Gastrocnemius medialis (tissue), 4 donors: Measurements from ENCODE around the gene SPANXN2.

Experiments
- POLR2A ChIP-seq, 2 donors: fragments of 450-650 bp; IDR thresholded peaks; one replicate each; pipeline ENCODE4 v1.6.1; 2017; ENCODE audit warnings: antibody characterized with exemption in 2 of 2, mild to moderate bottlenecking in 2 of 2, moderate library complexity in 2 of 2
- TF ChIP-seq, protein P1 (sequence below), 5 experiments: fragments of 450-650 bp in 3 of 5; fragments of 200-600 bp in 2 of 5; sonication (generic) in 2 of 5; IDR thresholded peaks in 4 of 5; conservative IDR thresholded peaks in 1 of 5; 1 replicate in 4 of 5; 2 replicates in 1 of 5; pipeline ENCODE4 v1.5.1; 2016 to 2019; ENCODE audit warnings: antibody characterized with exemption in 5 of 5, mild to moderate bottlenecking in 3 of 5, moderate library complexity in 3 of 5

DNA sequence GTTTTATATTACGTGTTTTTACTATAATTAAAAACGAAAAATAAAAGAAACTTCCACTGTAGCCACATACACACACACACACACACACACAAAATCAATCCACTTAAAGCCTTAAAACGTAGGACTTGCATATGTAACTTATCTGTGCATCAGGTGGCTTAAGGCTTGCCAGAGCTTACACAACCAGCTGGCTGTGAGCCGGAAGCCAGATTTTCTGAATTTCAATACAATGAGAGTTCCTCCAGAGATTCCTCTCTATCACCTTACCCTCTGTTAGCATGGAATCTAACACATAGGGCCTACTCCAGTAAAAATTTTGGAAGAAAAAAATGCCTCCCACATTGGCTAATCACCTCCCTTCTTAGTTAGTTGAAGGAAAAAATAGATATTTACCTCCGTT is 56.8 kb downstream of the SPANXN2 start:
- TF ChIP-seq, protein P1, sequence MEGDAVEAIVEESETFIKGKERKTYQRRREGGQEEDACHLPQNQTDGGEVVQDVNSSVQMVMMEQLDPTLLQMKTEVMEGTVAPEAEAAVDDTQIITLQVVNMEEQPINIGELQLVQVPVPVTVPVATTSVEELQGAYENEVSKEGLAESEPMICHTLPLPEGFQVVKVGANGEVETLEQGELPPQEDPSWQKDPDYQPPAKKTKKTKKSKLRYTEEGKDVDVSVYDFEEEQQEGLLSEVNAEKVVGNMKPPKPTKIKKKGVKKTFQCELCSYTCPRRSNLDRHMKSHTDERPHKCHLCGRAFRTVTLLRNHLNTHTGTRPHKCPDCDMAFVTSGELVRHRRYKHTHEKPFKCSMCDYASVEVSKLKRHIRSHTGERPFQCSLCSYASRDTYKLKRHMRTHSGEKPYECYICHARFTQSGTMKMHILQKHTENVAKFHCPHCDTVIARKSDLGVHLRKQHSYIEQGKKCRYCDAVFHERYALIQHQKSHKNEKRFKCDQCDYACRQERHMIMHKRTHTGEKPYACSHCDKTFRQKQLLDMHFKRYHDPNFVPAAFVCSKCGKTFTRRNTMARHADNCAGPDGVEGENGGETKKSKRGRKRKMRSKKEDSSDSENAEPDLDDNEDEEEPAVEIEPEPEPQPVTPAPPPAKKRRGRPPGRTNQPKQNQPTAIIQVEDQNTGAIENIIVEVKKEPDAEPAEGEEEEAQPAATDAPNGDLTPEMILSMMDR (IDR thresholded peaks at IDR 0.05 in 4 of 5, conservative IDR thresholded peaks at IDR 0.05 in 1 of 5) = no peak
- no peak for TF ChIP-seq POLR2A (IDR thresholded peaks at IDR 0.05)
